Ascending aorta (tissue), 2 donors: ENCODE measurements around the gene TMEM132E. TPM values are rescaled to one million over a fixed set of nuclear protein-coding genes. Genes with fewer than 3 reads are reported as not detected.

ENCODE experiments used
- DNase-seq, 2 donors: peaks; one replicate each; pipeline ENCODE4 v3.0.0-alpha.2; 2019; ENCODE audit warnings: low spot score in 2 of 2
- H3K27ac ChIP-seq, 2 donors: fragments of 200-600 bp; sonication (generic); one replicate each; pipeline ENCODE4 v1.5.1; 2016 to 2017; ENCODE audit warnings: mild to moderate bottlenecking in 1 of 2
- H3K27me3 ChIP-seq: fragments of 200-600 bp; sonication (generic); one replicate; pipeline ENCODE4 v1.5.1; 2017
- H3K36me3 ChIP-seq, 2 donors: fragments of 200-600 bp; sonication (generic); one replicate each; pipeline ENCODE4 v1.5.1; 2016
- H3K4me1 ChIP-seq, 2 donors: fragments of 200-600 bp; sonication (generic); one replicate each; pipeline ENCODE4 v1.5.1; 2016 to 2017; ENCODE audit warnings: mild to moderate bottlenecking in 1 of 2
- H3K4me3 ChIP-seq, 2 donors: fragments of 200-600 bp; sonication (generic); one replicate each; pipeline ENCODE4 v1.5.1; 2016 to 2017; ENCODE audit warnings: mild to moderate bottlenecking in 1 of 2
- H3K9me3 ChIP-seq, 2 donors: fragments of 200-600 bp; sonication (generic); one replicate each; pipeline ENCODE4 v1.5.1; 2016
- intact Hi-C: fragments of 100-400 bp; cut with DNase I; formaldehyde crosslinking; loops from one replicate; pipeline ENCODE4 v1.15.1; 2023
- total RNA-seq: library from RNA; depleted of rRNA; stranded (reverse); fragments of >200 nt; gene quantifications from one replicate; pipeline ENCODE4 v1.1.0, GENCODE V29; 2016
- TF ChIP-seq, protein P1 (sequence below), 3 experiments: fragments of 200-600 bp in 2 of 3; fragments of 450-650 bp in 1 of 3; sonication (generic) in 2 of 3; IDR thresholded peaks; one replicate each; pipeline ENCODE4 v1.5.1; 2016 to 2019; ENCODE audit warnings: antibody characterized with exemption in 3 of 3, mild to moderate bottlenecking in 1 of 3, moderate library complexity in 1 of 3

TMEM132E gene
- total RNA-seq, 1 donor from 2014 or later, result not detected

DNA sequence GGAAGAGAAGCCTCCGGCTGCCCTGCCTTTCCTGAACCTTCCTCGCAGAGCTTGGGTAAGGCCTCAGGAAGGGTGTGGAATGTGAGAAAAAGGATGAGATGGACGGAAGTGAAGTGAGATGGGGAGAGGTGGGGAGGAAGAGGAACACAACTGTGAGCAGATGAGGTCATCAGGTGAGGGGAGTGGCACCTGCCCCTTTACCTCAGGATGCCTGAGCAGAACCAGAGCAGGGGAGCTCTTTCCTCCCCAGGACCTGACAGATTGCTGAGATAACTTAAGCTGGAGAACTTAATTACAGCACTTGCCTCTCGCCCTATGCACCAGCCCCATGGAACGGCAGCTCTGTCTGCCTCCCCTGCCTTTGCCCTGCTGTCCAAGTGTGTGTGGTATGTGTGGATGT is 29.8 kb downstream of the TMEM132E start:
- Histone ChIP-seq H3K27ac (no peak overlapping the region), H3K27me3 (no peaks in the 10 kb centered on the region), H3K9me3 (no peaks in the 10 kb centered on the region), H3K4me1 (no peaks in the 10 kb centered on the region), H3K36me3 (no peaks in the 10 kb centered on the region), H3K4me3 (no peak overlapping the region)
- intact Hi-C loops, result no loop called here
- TF ChIP-seq, protein P1, sequence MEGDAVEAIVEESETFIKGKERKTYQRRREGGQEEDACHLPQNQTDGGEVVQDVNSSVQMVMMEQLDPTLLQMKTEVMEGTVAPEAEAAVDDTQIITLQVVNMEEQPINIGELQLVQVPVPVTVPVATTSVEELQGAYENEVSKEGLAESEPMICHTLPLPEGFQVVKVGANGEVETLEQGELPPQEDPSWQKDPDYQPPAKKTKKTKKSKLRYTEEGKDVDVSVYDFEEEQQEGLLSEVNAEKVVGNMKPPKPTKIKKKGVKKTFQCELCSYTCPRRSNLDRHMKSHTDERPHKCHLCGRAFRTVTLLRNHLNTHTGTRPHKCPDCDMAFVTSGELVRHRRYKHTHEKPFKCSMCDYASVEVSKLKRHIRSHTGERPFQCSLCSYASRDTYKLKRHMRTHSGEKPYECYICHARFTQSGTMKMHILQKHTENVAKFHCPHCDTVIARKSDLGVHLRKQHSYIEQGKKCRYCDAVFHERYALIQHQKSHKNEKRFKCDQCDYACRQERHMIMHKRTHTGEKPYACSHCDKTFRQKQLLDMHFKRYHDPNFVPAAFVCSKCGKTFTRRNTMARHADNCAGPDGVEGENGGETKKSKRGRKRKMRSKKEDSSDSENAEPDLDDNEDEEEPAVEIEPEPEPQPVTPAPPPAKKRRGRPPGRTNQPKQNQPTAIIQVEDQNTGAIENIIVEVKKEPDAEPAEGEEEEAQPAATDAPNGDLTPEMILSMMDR (IDR thresholded peaks at IDR 0.05), result no peak
- DNase-seq, result no peak

DNA sequence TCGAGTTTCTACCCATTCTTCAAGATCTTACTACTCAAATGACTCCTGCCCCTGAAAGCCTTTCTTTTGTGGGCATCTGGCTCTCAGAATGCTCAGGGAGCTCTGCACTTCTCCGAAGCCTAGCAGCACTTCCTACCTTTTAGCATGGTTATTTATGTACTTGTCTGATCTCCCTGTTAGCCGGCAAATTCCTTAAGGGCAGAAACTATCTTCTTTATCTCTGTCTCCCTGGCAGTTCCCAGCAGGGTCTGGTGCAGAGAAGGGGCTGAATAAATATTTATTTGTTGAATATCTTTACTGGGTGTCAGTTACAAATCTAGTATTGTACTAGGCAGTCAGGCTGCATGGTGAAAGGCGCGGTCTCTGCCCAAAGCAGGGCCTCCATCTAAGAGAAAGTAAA is 30.7 kb downstream of the TMEM132E start:
- intact Hi-C loops, result no loop called here
- no peaks in the 10 kb centered on the region for H3K36me3 ChIP-seq
- no peaks in the 10 kb centered on the region for H3K4me1 ChIP-seq
- TF ChIP-seq, protein P1 (IDR thresholded peaks at IDR 0.05), result no peak
- no peak for DNase-seq
- no peak overlapping the region for H3K27ac ChIP-seq
- no peaks in the 10 kb centered on the region for H3K27me3 ChIP-seq
- H3K4me3 ChIP-seq, result no peak overlapping the region
- no peaks in the 10 kb centered on the region for H3K9me3 ChIP-seq

- TF ChIP-seq, protein P1 (IDR thresholded peaks at IDR 0.05), result no peak
- Histone ChIP-seq H3K4me3 (no peak overlapping the region), H3K27me3 (no peaks in the 10 kb centered on the region), H3K9me3 (no peaks in the 10 kb centered on the region), H3K27ac (no peak overlapping the region), H3K4me1 (no peaks in the 10 kb centered on the region), H3K36me3 (no peaks in the 10 kb centered on the region)
- DNase-seq, result no peak
- intact Hi-C loops, result no loop called here
Observed at GRCh38 chr17:34610506-34610905, 31.1 kb downstream of the TMEM132E start.

- TF ChIP-seq, protein P1 (IDR thresholded peaks at IDR 0.05), result no peak
- H3K27me3 ChIP-seq, result no peaks in the 10 kb centered on the region
- intact Hi-C loops, result no loop called here
- H3K9me3 ChIP-seq, result no peaks in the 10 kb centered on the region
- H3K4me3 ChIP-seq, result no peak overlapping the region
- no peak for DNase-seq
- H3K4me1 ChIP-seq, result no peaks in the 10 kb centered on the region
- no peak overlapping the region for H3K27ac ChIP-seq
- H3K36me3 ChIP-seq, result no peaks in the 10 kb centered on the region
Observed at GRCh38 chr17:34613064-34614019, 34.0 kb downstream of the TMEM132E start.

DNA sequence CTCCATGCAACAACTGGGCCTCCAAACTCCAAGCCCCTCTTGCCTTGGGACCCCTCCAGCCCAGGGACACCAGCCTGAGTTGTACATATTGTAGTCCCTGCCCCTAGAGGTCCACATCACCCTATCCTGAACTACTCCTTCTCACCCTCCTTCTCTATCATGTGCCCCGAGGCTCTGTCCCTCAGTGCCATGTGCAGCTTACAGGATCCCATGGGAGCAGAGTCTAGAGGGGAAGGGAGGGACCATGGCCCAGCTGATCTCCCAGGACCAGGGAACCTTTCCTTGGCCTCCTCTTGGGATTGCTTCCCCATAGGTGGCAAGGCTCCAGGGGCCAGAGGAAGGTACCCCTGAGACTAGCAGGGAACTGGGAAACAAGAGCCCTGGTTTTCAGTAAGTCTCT is 35.3 kb downstream of the TMEM132E start:
- Histone ChIP-seq H3K36me3 (no peaks in the 10 kb centered on the region), H3K4me3 (no peak overlapping the region), H3K27me3 (no peaks in the 10 kb centered on the region), H3K4me1 (no peaks in the 10 kb centered on the region), H3K27ac (no peak overlapping the region), H3K9me3 (no peaks in the 10 kb centered on the region)
- TF ChIP-seq, protein P1 (IDR thresholded peaks at IDR 0.05), result no peak
- no peak for DNase-seq
- intact Hi-C loops, result no loop called here
